SH-SY5Y (cell line): ENCODE measurements around the gene CYB5R3.

Source experiments
- GATA2 ChIP-seq: IDR thresholded peaks from 2 replicates; pipeline ENCODE4 v1.6.1; 2011; ENCODE audit warnings: mild to moderate bottlenecking, low read depth, low read length
- GATA3 ChIP-seq: IDR thresholded peaks from 2 replicates; pipeline ENCODE4 v1.6.1; 2011; ENCODE audit warnings: low read depth, mild to moderate bottlenecking, low read length, moderate library complexity

The CYB5R3 gene

DNA sequence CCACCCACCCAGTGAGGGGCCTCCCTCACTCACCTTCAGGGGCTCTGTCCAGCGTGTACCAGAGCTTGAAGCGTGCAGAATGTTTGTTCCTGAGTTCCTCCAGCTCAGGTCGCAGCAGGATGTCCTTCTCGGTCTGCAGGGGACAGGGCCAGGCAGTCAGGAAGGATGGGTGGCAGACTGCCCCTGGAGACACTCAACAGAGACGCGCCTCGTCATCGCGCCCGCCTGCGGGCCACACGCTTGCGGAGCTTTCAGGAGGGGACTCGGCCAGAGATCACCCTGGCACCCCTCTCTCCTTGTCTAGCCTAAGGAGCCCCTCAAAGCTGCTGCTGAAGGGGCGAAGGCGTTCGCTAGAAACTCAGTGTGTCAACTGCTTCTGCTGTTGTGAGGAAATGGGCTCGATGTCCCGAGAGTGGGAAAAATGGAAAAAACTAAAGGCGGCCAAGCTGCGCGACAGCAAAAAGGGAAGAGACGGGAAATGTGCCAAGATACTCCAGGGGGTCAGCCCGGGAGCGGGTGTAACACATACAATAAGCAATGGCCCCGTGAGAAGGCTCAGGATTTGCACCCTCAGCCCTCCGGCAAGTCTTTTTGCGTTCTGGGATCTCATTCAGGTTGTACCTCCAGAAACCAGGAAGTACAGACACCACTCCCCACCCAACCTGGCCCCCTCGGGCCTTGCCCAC, 25.3 kb downstream of the CYB5R3 start:
- TF ChIP-seq GATA3, result no peak
- TF ChIP-seq GATA2, result no peak

DNA sequence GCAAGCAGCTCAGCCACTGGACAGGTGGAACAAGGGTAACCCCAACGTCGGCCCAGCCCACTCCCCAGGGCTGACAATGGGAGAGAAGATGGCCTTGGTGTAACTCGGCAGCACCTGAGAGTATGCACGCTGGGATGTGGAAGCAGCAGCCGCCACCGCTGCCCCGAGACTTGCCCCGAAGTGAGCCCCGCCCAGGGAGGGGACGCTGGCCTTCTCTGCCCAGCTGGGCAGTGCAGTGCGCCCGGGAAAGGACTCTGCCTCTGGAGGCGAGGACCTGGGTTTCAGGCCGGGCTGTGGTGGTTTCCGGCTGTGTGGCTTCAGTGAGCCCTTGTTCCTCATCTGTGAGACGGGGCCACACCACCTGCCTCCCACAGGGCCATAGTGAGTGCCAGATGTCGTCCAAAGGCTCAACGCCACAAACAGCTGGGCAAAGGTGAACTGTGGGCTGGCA, 25.9 kb downstream of the CYB5R3 start:
- TF ChIP-seq GATA3 (no peak), GATA2 (no peak)

DNA sequence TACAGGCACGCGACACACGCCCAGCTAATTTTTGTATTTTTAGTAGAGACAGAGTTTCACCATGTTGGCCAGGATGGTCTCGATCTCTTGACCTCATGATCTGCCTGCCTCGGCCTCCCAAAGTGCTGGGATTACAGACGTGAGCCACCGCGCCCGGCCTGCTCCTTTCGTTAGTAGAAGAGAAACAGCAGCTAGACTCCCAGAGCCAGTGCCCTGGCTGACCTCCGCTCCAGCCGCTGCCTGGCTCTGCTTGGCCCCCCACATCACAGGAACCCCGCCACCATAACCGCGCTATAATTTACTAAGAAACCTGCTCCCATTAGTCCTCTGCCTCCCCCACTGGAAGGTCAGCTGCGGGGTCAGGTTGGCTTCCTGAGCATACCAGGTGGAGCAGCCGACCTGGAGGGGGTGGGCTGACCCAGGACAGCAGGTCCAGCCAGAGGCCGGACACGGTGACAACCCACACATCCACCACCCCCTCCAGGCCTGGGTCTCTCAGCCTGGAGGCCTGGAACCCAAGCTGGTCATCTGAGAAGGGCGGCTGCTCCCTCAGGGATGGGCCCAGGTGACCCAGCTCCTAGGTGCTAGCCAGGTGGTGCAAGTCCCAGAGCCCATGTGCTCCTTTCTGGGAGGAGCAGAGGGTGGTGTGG, 27.0 kb downstream of the CYB5R3 start:
- no peak for TF ChIP-seq GATA3
- TF ChIP-seq GATA2, result no peak

DNA sequence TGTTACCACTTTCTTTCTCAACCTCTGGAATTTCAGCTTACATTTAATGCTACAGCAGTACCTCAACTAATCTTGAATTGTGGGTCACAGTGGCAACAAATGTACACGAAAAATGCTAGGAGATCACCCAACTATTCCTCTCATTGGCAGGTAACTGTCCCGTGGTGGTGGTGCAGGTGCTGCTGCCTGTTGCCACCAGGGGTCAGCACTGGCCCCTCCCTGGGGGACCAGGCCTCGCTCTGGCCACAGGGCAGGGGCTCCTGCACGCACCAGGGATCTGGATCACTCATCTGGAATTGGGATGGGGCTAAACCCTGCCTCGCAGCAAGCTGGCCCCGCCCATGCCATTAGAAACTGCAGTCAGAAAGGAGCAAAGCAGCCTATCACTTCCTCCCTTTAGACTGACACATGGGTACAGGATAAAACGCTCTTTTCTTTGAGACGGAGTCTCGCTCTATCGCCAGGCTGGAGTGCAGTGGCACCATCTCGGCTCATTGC, 27.6 kb downstream of the CYB5R3 start:
- no peak for TF ChIP-seq GATA2
- TF ChIP-seq GATA3, result no peak

DNA sequence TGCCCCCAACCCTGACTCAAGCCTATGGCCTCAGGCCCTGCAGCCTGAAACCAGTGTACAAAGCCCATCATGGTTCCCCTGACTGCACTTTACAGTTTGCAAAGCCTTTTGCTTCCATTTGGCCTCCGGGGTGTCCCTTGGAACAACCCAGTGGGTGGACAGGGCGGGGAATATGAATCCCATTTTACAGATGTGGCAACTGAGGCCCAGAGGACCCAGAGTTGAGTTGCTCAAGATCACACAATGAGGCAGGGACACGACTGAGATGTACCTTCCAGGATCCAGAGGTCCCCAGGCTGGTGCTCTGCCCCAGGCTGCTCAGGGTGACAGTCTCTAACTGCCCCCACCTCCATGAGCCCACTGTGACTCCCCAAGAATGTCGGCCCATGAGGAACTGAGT, 29.1 kb downstream of the CYB5R3 start:
- no peak for TF ChIP-seq GATA2
- no peak for TF ChIP-seq GATA3

DNA sequence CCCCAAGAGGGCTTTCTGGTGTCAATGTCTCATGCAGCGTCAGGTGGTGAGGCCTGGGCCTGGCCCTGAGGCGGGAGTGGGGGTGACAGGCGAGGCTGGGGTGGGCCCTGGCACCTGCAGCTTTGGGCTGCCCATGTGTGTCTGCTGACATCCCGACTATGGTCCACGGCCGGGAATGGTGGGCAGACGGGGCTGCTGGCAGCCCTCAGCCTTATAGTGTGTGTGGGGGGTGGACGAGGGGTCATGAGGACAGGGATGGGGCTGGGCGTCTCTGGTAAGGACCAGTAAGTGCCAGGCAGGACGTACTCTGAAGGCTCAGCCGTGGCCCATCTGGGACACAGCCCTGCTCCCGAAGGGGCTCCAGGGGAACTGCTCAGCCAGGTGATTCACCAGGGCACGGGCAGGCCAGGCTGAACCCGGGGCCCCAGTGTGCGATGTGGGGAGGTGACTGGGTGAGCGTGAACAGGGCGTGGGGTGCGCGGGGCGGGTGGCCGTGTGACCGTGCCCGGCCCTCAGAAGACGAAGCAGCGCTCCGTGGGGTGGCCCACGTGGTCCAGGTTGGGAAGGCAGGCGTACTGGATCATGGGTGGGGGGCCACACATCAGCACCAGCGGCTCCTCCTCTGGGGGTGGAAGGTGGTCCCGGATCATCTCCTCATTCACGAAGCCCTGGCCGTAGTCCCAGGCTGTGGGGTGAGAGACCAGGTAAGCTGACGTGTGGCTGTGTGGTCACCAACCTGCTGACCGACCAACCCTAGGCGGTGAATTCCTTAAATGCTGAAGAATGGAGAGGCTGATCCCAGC, 29.7 kb downstream of the CYB5R3 start:
- TF ChIP-seq GATA3, result no peak

DNA sequence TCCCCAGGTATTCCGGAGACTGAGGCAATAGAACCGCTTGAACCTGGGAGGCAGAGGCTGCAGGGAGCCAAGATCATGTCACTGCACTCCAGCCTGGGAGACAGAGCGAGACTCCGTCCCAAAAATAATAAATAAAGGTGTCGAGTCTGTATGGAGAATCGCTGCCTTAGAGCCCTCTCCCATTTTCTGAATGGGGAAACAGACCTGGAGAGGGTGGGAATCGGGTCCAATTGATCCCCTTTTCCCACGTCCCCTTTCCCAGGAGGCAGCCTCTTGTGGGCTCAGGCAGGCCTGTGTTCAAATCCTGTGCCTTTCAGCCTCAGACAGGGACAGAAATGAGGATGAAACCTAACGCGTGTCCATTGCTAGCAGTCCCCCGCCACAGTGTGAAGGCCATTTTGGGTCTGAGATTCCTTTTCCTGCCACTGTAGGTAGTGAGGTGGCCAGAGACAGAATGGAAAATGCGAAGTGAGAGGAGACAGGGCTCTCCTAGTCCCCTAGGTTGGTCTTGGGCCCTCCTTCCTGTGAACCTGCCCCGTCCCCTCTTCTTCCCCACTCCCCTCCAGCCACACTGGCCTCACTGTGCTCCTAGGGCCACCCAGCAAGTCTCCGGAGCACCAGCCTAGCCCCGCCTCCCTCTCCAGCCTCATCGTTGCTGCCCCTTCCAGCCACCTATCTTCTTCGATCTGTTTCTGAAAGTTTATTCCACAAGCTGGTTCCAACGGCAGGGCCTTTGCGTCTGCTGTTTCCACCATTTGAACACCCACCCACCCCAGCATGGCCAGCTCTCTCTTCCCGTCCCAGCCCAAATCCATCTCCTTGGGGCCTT, 31.8 kb downstream of the CYB5R3 start:
- TF ChIP-seq GATA3, result no peak
- no peak for TF ChIP-seq GATA2

DNA sequence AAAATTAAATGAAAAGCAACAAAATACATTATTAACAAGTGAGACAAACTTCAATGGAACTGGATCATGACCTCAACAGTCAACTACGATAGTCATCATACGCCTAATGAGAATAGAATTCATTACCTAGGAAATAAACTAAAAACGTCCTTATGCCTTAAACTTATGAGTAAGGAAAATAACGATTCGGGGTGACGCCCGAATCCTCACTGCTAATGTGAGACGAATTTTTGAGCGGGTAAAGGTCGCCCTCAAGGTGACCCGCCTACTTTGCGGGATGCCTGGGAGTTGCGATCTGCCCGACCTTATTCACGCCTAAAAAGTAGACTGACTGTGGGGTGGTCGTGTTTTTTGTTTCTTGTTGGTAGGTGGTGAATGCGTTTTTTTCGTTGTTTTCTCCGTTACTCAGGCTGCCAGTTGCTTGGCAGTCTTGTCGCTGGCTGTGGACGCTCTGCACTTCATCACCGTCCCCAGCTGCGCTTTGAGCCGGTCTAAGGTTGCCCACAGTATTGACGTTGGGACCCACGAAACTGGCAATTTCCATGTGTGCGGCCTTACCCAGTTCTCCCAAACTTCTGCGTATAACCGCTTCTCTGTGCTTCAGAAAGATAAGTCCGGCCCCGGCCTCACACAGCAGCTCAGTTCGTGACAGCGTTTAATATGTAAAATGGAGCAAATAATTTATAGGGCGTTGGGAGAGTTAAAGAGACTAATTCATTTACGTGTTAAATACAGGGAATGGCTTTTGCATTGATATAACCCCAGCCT, 33.9 kb downstream of the CYB5R3 start:
- no peak for TF ChIP-seq GATA3
- no peak for TF ChIP-seq GATA2

DNA sequence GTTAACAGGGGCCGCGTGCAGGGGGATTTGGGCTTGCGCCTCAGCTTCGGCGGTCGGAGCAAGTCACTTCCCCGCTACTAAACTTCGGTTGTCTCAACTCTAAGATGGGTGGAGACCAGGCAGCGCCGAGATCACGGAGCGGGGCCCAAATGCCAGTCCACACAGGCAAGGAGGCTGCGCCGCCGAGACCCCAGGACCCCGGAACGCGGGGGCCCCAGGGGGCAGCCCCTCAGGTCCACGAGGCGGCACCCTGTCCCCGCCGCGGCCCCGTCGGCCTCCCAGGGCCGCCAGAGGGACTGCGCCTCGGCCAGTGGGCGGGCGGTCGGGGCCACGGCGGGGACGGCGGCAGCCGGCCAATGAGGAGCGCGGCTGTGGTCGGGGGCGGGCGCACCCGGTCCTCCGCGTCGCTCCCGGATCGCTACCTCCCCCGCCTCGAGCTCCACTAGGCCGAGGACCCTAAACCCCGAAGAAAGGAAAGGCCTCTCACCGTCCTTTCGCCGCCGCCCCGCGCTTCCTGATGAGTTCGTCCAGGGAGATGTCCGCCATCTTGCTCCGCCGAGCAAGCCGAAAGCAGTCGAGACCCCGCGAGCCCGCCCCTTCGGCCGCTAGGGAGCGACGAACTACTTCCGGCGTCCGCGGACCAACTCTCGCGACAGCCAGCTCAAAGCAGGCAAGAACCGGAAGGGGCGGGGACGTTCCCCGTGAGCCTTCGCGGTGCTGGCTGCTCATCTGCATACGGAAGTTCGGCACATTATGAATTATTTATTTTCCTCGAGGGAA, 34.7 kb downstream of the CYB5R3 start, which contains the start of gene POLDIP3:
POLDIP3 (minus strand) TSS at position 572 of the 780 bp plus-strand sequence; CDS start at position 546, 26 bp downstream.
- TF ChIP-seq GATA3, result no peak
- TF ChIP-seq GATA2, result no peak

DNA sequence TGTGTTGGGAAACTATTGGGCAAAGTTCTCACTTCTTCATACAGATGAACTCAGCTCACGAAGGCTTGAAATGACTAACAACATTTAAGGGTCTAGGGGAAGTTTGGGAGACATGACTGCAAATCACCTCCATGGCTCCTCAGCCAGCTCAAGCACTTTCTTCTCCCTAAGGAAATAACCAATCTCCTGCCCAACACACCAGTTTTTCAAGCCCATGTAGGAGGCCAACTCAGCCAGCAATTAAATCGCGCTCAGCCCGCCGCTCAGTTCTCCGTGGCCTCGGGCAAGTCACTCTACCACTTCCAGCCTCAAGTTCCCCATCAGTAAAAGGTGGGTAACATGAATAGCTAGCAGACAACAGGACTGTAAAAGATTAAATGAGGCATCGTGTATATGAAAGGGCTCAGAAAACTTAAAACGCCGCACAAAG, 35.3 kb downstream of the CYB5R3 start:
- TF ChIP-seq GATA3, result no peak
- no peak for TF ChIP-seq GATA2

DNA sequence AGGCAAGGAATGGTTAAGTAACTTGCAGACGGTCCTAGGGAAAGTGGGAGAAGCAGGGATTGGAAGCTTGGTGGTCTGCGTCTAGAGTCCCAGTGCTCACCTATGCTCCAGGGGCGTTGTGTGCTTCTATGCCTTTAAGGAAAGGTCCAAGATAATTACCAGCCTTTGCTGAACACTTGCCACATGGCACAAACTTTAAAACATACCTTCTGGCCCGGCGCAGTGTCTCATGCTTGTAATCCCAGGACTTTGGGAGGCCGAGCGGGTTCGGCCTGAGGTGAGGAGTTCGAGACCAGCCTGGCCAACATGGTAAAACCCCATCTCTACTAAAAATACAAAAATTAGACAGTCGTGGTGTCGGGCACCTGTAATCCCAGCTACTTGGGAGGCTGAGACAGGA, 36.9 kb downstream of the CYB5R3 start:
- TF ChIP-seq GATA2 (no peak), GATA3 (no peak)

DNA sequence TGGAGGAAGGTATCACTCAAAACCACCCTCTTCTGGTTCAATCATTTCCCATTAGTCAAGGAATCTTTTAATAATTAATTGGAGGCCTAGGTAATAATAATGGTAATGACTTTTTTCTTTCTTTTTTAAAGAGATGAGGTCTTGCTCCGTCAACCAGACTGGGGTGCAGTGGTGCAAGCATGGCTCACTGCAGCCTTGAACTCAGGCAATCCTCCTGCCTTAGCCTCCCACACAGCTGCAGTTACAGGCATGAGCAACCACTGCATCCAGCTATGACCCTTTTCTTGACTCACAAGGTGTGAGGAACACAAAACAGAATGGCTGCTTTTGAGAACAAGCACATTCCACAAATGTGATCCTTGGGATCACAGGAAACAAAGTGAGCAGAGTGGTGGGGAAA, 38.1 kb downstream of the CYB5R3 start:
- no peak for TF ChIP-seq GATA2
- no peak for TF ChIP-seq GATA3
